A673 (cell line): Measurements from ENCODE around the gene CDKL5.

Source experiments
- CTCF ChIP-seq: fragments of 300-800, 200-600 bp; sonication (generic); conservative IDR thresholded peaks from 2 replicates; pipeline ENCODE4 v1.5.1; 2017; ENCODE audit warnings: low read depth, mild to moderate bottlenecking, antibody characterized with exemption, low read length, moderate library complexity, mixed read lengths
- EZH2 ChIP-seq: fragments of 200-600 bp; sonication (generic); IDR thresholded peaks from 2 replicates; pipeline ENCODE4 v1.6.1; 2017; ENCODE audit warnings: borderline replicate concordance, low read depth, mild to moderate bottlenecking, mixed read lengths, antibody characterized with exemption, low read length; ENCODE audit not compliant: poor library complexity, severe bottlenecking

GRCh38 chrX:18698737-18699650 lies 273.6 kb downstream of the CDKL5 start:
- TF ChIP-seq CTCF (no peak), EZH2 (no peak)
